ENCODE results near the gene ABCA12.

Gene ABCA12

GRCh38 chr2:214989187-214989586 lies 149.2 kb downstream of the ABCA12 start:
- H3K4me1 ChIP-seq (ENCODE audit: control insufficient read depth, insufficient read depth, low read length, unreplicated experiment) = no peaks in the 10 kb centered on the region
- H3K27ac ChIP-seq (ENCODE audit: low read depth, low read length) = no peak overlapping the region
- no peaks in the 10 kb centered on the region for H3K79me2 ChIP-seq (ENCODE audit: control insufficient read depth, insufficient read depth, low read length, unreplicated experiment)
- H2AFZ ChIP-seq (ENCODE audit: low read length, unreplicated experiment) = no peak overlapping the region
- H3K36me3 ChIP-seq (ENCODE audit: insufficient read depth, low read length) = no peaks in the 10 kb centered on the region
- H3K4me3 ChIP-seq (ENCODE audit: low read depth, low read length) = no peak overlapping the region
- no peaks in the 10 kb centered on the region for H3K27me3 ChIP-seq (ENCODE audit: insufficient read depth, low read length)

GRCh38 chr2:214987261-214987660 lies 151.2 kb downstream of the ABCA12 start:
- Histone ChIP-seq H2AFZ (ENCODE audit: low read length, unreplicated experiment) (no peak overlapping the region), H3K4me3 (ENCODE audit: low read depth, low read length) (no peak overlapping the region), H3K36me3 (ENCODE audit: insufficient read depth, low read length) (no peaks in the 10 kb centered on the region), H3K27me3 (ENCODE audit: insufficient read depth, low read length) (no peaks in the 10 kb centered on the region), H3K4me1 (ENCODE audit: control insufficient read depth, insufficient read depth, low read length, unreplicated experiment) (no peaks in the 10 kb centered on the region), H3K27ac (ENCODE audit: low read depth, low read length) (no peak overlapping the region), H3K79me2 (ENCODE audit: control insufficient read depth, insufficient read depth, low read length, unreplicated experiment) (no peaks in the 10 kb centered on the region)

- no peaks in the 10 kb centered on the region for H3K4me1 ChIP-seq (ENCODE audit: control insufficient read depth, insufficient read depth, low read length, unreplicated experiment)
These were observed 152.8 kb downstream of the ABCA12 start for GRCh38 chr2:214985619-214986018.

GRCh38 chr2:214966420-214966819 lies 172.0 kb downstream of the ABCA12 start:
- no peak overlapping the region for H2AFZ ChIP-seq (ENCODE audit: low read length, unreplicated experiment)
- H3K27ac ChIP-seq (ENCODE audit: low read depth, low read length) = no peak overlapping the region
- no peaks in the 10 kb centered on the region for H3K4me1 ChIP-seq (ENCODE audit: control insufficient read depth, insufficient read depth, low read length, unreplicated experiment)
- no peak overlapping the region for H3K4me3 ChIP-seq (ENCODE audit: low read depth, low read length)
- H3K27me3 ChIP-seq (ENCODE audit: insufficient read depth, low read length) = no peaks in the 10 kb centered on the region
- no peaks in the 10 kb centered on the region for H3K79me2 ChIP-seq (ENCODE audit: control insufficient read depth, insufficient read depth, low read length, unreplicated experiment)
- H3K36me3 ChIP-seq (ENCODE audit: insufficient read depth, low read length) = no peaks in the 10 kb centered on the region

More at GRCh38 chr2:214985619-214986018, 152.8 kb downstream of the ABCA12 start:
- H3K4me3 ChIP-seq (ENCODE audit: low read depth, low read length) = no peak overlapping the region
- no peaks in the 10 kb centered on the region for H3K79me2 ChIP-seq (ENCODE audit: control insufficient read depth, insufficient read depth, low read length, unreplicated experiment)
- H3K36me3 ChIP-seq (ENCODE audit: insufficient read depth, low read length) = no peaks in the 10 kb centered on the region
- H3K27ac ChIP-seq (ENCODE audit: low read depth, low read length) = no peak overlapping the region
- no peak overlapping the region for H2AFZ ChIP-seq (ENCODE audit: low read length, unreplicated experiment)
- H3K27me3 ChIP-seq (ENCODE audit: insufficient read depth, low read length) = no peaks in the 10 kb centered on the region

GRCh38 chr2:214960677-214961076 lies 177.7 kb downstream of the ABCA12 start:
- Histone ChIP-seq H3K4me3 (ENCODE audit: low read depth, low read length) (no peak overlapping the region), H3K27me3 (ENCODE audit: insufficient read depth, low read length) (no peaks in the 10 kb centered on the region), H3K79me2 (ENCODE audit: control insufficient read depth, insufficient read depth, low read length, unreplicated experiment) (no peaks in the 10 kb centered on the region), H3K27ac (ENCODE audit: low read depth, low read length) (no peak overlapping the region), H3K4me1 (ENCODE audit: control insufficient read depth, insufficient read depth, low read length, unreplicated experiment) (no peaks in the 10 kb centered on the region), H3K36me3 (ENCODE audit: insufficient read depth, low read length) (no peaks in the 10 kb centered on the region), H2AFZ (ENCODE audit: low read length, unreplicated experiment) (no peak overlapping the region)

GRCh38 chr2:214946949-214947348 lies 191.5 kb downstream of the ABCA12 start:
- no peaks in the 10 kb centered on the region for H3K27me3 ChIP-seq (ENCODE audit: insufficient read depth, low read length)
- no peak overlapping the region for H2AFZ ChIP-seq (ENCODE audit: low read length, unreplicated experiment)
- no peaks in the 10 kb centered on the region for H3K4me1 ChIP-seq (ENCODE audit: control insufficient read depth, insufficient read depth, low read length, unreplicated experiment)
- no peak overlapping the region for H3K27ac ChIP-seq (ENCODE audit: low read depth, low read length)
- H3K4me3 ChIP-seq (ENCODE audit: low read depth, low read length) = no peak overlapping the region
- no peaks in the 10 kb centered on the region for H3K79me2 ChIP-seq (ENCODE audit: control insufficient read depth, insufficient read depth, low read length, unreplicated experiment)
- no peaks in the 10 kb centered on the region for H3K36me3 ChIP-seq (ENCODE audit: insufficient read depth, low read length)

- Histone ChIP-seq H3K27ac (ENCODE audit: low read depth, low read length) (no peak overlapping the region), H3K79me2 (ENCODE audit: control insufficient read depth, insufficient read depth, low read length, unreplicated experiment) (no peaks in the 10 kb centered on the region), H3K36me3 (ENCODE audit: insufficient read depth, low read length) (no peaks in the 10 kb centered on the region), H2AFZ (ENCODE audit: low read length, unreplicated experiment) (no peak overlapping the region), H3K27me3 (ENCODE audit: insufficient read depth, low read length) (no peaks in the 10 kb centered on the region), H3K4me3 (ENCODE audit: low read depth, low read length) (no peak overlapping the region), H3K4me1 (ENCODE audit: control insufficient read depth, insufficient read depth, low read length, unreplicated experiment) (no peaks in the 10 kb centered on the region)
These were observed 204.4 kb downstream of the ABCA12 start for GRCh38 chr2:214934006-214934405.

- H3K79me2 ChIP-seq (ENCODE audit: control insufficient read depth, insufficient read depth, low read length, unreplicated experiment) = no peaks in the 10 kb centered on the region
- no peaks in the 10 kb centered on the region for H3K36me3 ChIP-seq (ENCODE audit: insufficient read depth, low read length)
- no peaks in the 10 kb centered on the region for H3K4me1 ChIP-seq (ENCODE audit: control insufficient read depth, insufficient read depth, low read length, unreplicated experiment)
- no peak overlapping the region for H2AFZ ChIP-seq (ENCODE audit: low read length, unreplicated experiment)
- no peaks in the 10 kb centered on the region for H3K27me3 ChIP-seq (ENCODE audit: insufficient read depth, low read length)
- no peak overlapping the region for H3K27ac ChIP-seq (ENCODE audit: low read depth, low read length)
- no peak overlapping the region for H3K4me3 ChIP-seq (ENCODE audit: low read depth, low read length)
These were observed 233.8 kb downstream of the ABCA12 start for GRCh38 chr2:214904634-214905033.

GRCh38 chr2:214904176-214904575 lies 234.2 kb downstream of the ABCA12 start:
- Histone ChIP-seq H3K27me3 (ENCODE audit: insufficient read depth, low read length) (no peaks in the 10 kb centered on the region), H3K27ac (ENCODE audit: low read depth, low read length) (no peak overlapping the region), H2AFZ (ENCODE audit: low read length, unreplicated experiment) (no peak overlapping the region), H3K4me1 (ENCODE audit: control insufficient read depth, insufficient read depth, low read length, unreplicated experiment) (no peaks in the 10 kb centered on the region), H3K4me3 (ENCODE audit: low read depth, low read length) (no peak overlapping the region), H3K36me3 (ENCODE audit: insufficient read depth, low read length) (no peaks in the 10 kb centered on the region), H3K79me2 (ENCODE audit: control insufficient read depth, insufficient read depth, low read length, unreplicated experiment) (no peaks in the 10 kb centered on the region)

- H3K4me3 ChIP-seq (ENCODE audit: low read depth, low read length) = no peak overlapping the region
These were observed 236.1 kb downstream of the ABCA12 start for GRCh38 chr2:214902286-214902685.

GRCh38 chr2:214899751-214900150 lies 238.7 kb downstream of the ABCA12 start:
- H2AFZ ChIP-seq (ENCODE audit: low read length, unreplicated experiment) = no peak overlapping the region

More at GRCh38 chr2:214902286-214902685, 236.1 kb downstream of the ABCA12 start:
- H3K79me2 ChIP-seq (ENCODE audit: control insufficient read depth, insufficient read depth, low read length, unreplicated experiment) = no peaks in the 10 kb centered on the region
- no peak overlapping the region for H3K27ac ChIP-seq (ENCODE audit: low read depth, low read length)
- H3K36me3 ChIP-seq (ENCODE audit: insufficient read depth, low read length) = no peaks in the 10 kb centered on the region
- no peaks in the 10 kb centered on the region for H3K27me3 ChIP-seq (ENCODE audit: insufficient read depth, low read length)
- H3K4me1 ChIP-seq (ENCODE audit: control insufficient read depth, insufficient read depth, low read length, unreplicated experiment) = no peaks in the 10 kb centered on the region
- H2AFZ ChIP-seq (ENCODE audit: low read length, unreplicated experiment) = no peak overlapping the region

More at GRCh38 chr2:214899751-214900150, 238.7 kb downstream of the ABCA12 start:
- no peaks in the 10 kb centered on the region for H3K79me2 ChIP-seq (ENCODE audit: control insufficient read depth, insufficient read depth, low read length, unreplicated experiment)
- no peaks in the 10 kb centered on the region for H3K36me3 ChIP-seq (ENCODE audit: insufficient read depth, low read length)
- H3K4me3 ChIP-seq (ENCODE audit: low read depth, low read length) = no peak overlapping the region
- no peak overlapping the region for H3K27ac ChIP-seq (ENCODE audit: low read depth, low read length)
- H3K4me1 ChIP-seq (ENCODE audit: control insufficient read depth, insufficient read depth, low read length, unreplicated experiment) = no peaks in the 10 kb centered on the region
- H3K27me3 ChIP-seq (ENCODE audit: insufficient read depth, low read length) = no peaks in the 10 kb centered on the region
